ENCODE results near the gene MRPS11. TPM values are rescaled to one million over a fixed set of nuclear protein-coding genes. Genes with fewer than 3 reads are reported as not detected.

Gene MRPS11
- total and polyA plus RNA-seq, 8 donors, result 14.3 to 85.5 (median 42.3) TPM

DNA sequence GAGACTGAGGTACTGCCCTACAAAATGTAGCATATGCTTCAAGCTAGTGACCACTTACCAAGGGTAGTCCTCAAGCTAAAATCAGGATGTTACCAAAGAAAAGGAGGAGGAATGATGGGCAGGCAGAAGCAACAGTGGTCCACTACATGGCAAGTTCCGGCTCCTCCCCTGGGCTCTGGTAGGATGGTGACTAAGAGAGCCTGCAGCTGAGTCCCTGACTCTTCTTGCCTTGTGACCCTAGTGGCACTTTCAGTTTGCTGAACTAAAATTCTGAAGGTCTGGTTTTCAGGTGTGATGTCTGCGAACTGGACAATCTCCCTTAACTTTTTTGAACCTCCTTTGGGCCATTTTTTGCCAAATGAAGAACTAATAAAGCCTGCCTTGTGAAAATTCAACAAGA, 41.2 kb upstream of the MRPS11 start:
- no peak overlapping the region for H3K27ac ChIP-seq
- DNase-seq, result no peak
- H3K9me3 ChIP-seq, result no peaks in the 10 kb centered on the region
- H3K4me3 ChIP-seq, result no peak overlapping the region
- 50 to 78% (median 63%) methylated on average over 2 of the region's 2 CpGs for WGBS, 5 donors
- peaks cover 0 to 52% (median 0%) of the 10 kb centered on the region in 3 donors for H3K27me3 ChIP-seq
- intact Hi-C loops (cut with DNase I; ENCODE audit: low total_unique reads), result no loop called here
- TF ChIP-seq EP300 (IDR thresholded peaks at IDR 0.05), result no peak
- no peak for TF ChIP-seq POLR2AphosphoS5 (IDR thresholded peaks at IDR 0.05)
- no peak for TF ChIP-seq POLR2A (IDR thresholded peaks at IDR 0.05)
- TF ChIP-seq CTCF (IDR thresholded peaks at IDR 0.05), result no peak
- no peaks in the 10 kb centered on the region for H3K4me1 ChIP-seq
- H3K36me3 ChIP-seq, result no peaks in the 10 kb centered on the region

- no peaks in the 10 kb centered on the region for H3K36me3 ChIP-seq
- no peaks in the 10 kb centered on the region for H3K9me3 ChIP-seq
- peaks cover 0 to 48% (median 0%) of the 10 kb centered on the region in 3 donors for H3K27me3 ChIP-seq
- no peak overlapping the region for H3K4me3 ChIP-seq
- no peaks in the 10 kb centered on the region for H3K4me1 ChIP-seq
- TF ChIP-seq EP300 (IDR thresholded peaks at IDR 0.05) (no peak), CTCF (IDR thresholded peaks at IDR 0.05) (no peak), POLR2AphosphoS5 (IDR thresholded peaks at IDR 0.05) (no peak), POLR2A (IDR thresholded peaks at IDR 0.05) (no peak)
- no peak overlapping the region for H3K27ac ChIP-seq
- DNase-seq, result no peak
- intact Hi-C loops (cut with DNase I; ENCODE audit: low total_unique reads), result no loop called here
- 42 to 62% (median 45%) methylated on average over 6 to 9 of the region's 9 CpGs for WGBS, 5 donors
These were observed 39.5 kb upstream of the MRPS11 start for GRCh38 chr15:88428053-88428452.

DNA sequence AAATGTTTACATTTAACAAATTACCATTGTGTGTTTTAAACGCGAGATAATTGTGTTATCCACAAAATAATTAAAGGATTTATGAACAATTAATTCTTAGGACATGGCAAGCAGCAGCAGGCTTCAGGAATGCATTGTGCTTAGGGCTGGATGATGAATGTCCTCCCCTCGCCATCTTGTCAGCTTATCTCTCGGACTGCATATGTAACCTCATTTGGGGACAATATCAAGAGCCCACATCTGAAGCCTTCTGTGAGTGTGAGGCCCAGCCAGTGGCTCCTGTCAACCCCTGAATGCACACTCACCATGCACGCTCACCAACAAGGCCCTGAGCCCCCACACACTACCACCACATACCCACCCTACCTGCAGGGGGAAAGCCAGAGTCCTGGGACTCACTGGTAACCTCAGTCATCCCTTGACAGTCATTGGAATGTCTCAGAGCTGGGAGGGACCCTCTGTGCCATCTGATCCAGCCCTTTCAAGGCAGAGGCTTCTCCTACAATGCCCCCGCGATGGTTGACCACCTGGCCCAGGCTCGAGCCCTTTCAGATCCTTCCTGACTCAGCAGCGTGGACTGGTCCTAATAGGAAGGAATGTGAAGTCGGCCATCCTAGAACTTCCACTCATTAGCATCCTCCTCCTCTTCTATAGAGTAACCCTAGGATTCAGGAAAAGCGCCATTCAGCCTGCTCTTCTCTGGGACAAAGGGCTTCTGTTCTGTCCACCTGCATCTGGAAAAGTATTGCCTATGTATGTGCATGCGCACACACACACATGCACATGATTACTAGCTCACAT, 38.5 kb upstream of the MRPS11 start:
- WGBS, 5 donors, result 67 to 72% (median 70%) methylated on average over 12 of the region's 12 CpGs
- Histone ChIP-seq H3K27ac (no peak overlapping the region), H3K4me3 (no peak overlapping the region), H3K27me3 (peaks cover 0 to 47% (median 0%) of the 10 kb centered on the region in 3 donors), H3K4me1 (no peaks in the 10 kb centered on the region), H3K9me3 (no peaks in the 10 kb centered on the region), H3K36me3 (no peaks in the 10 kb centered on the region)
- TF ChIP-seq POLR2AphosphoS5 (IDR thresholded peaks at IDR 0.05) (no peak), EP300 (IDR thresholded peaks at IDR 0.05) (no peak), POLR2A (IDR thresholded peaks at IDR 0.05) (no peak), CTCF (IDR thresholded peaks at IDR 0.05) (no peak)
- no peak for DNase-seq
- intact Hi-C loops (cut with DNase I; ENCODE audit: low total_unique reads), result no loop called here

GRCh38 chr15:88430051-88430450, 37.5 kb upstream of the MRPS11 start:
- Histone ChIP-seq H3K9me3 (no peaks in the 10 kb centered on the region), H3K4me1 (no peaks in the 10 kb centered on the region), H3K36me3 (no peaks in the 10 kb centered on the region), H3K27me3 (peaks cover 0 to 43% (median 0%) of the 10 kb centered on the region in 3 donors), H3K27ac (no peak overlapping the region), H3K4me3 (no peak overlapping the region)
- no peak for DNase-seq
- intact Hi-C loops (cut with DNase I; ENCODE audit: low total_unique reads), result no loop called here
- no peak for TF ChIP-seq POLR2A (IDR thresholded peaks at IDR 0.05)

DNA sequence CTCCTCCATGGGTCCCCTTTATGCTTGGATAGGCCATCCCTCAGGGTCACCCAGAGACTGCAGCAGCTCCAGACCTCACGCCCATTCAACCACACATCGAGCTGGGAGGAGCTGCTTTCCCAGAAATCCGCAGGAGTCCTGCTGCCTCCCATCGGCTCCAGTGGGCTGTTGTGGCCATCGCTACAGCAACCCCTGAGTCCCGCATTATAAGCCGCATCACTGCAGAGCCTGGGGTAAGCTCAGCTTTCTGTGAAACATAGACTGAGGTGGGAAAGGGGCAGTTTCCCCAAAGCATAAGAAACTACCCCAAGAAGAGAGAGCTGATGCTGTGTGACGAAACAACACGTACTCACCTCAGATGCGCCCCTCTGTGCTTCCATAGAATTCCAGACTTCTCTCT, 36.1 kb upstream of the MRPS11 start:
- no peaks in the 10 kb centered on the region for H3K36me3 ChIP-seq
- no peak for TF ChIP-seq POLR2A (IDR thresholded peaks at IDR 0.05)
- no peak for TF ChIP-seq CTCF (IDR thresholded peaks at IDR 0.05)
- TF ChIP-seq POLR2AphosphoS5 (IDR thresholded peaks at IDR 0.05), result no peak
- no peak for TF ChIP-seq EP300 (IDR thresholded peaks at IDR 0.05)
- H3K9me3 ChIP-seq, result no peaks in the 10 kb centered on the region
- 75 to 83% (median 77%) methylated on average over 10 of the region's 10 CpGs for WGBS, 5 donors
- no peak overlapping the region for H3K27ac ChIP-seq
- intact Hi-C loops (cut with DNase I; ENCODE audit: low total_unique reads), result no loop called here
- H3K4me1 ChIP-seq, result no peaks in the 10 kb centered on the region
- H3K4me3 ChIP-seq, result no peak overlapping the region
- H3K27me3 ChIP-seq, result peaks cover 0 to 36% (median 0%) of the 10 kb centered on the region in 3 donors
- DNase-seq, result no peak

Measured in stomach (tissue), 9 donors.